Measurements from ENCODE around the gene BDH1. TPM values are rescaled to one million over a fixed set of nuclear protein-coding genes. Genes with fewer than 3 reads are reported as not detected.
A peak's percentile ranks its signal among the peaks of the same experiment; 100 is the strongest.

BDH1 gene
- total RNA-seq, 1 donor from 2014 or later = 16.8 TPM

DNA sequence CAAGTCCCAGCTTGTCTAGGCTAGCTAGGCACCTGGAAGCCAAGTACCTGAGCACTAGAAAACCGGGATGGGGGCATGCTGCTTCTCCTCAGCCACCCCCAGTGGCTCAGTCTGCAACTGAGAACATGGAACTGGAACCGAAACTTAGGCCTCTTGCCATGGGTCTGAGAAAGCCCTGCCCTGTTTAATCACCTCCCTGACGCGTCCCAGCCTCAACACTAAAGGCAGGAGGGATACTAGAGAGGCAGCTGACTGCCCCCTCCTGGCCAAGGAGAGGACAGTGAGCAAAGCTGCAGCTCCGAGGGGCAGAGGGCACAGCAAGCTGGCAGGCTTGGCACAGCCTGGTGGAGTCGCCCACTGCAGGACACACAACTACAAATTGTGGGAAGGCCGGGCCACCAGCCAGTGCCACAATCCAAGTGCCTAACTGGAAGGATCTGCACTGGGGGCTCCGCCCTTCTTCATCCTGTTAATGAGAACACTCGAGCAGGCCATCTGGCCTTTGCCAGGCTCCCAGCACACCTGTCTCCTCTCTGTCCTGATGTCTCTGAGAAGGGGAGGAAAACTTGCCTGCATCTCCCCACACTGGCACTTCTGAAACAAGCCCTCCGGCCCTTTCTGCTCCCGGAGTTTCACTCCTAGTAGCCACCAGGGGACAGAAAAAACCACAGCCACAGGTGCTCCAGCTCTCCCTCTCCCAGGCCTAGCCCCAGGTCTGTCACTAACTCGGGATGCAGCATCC lies 53.7 kb downstream of the BDH1 start:
- H3K4me3 ChIP-seq (ENCODE audit: low read depth, low read length) = no peak overlapping the region
- H3K36me3 ChIP-seq (ENCODE audit: control insufficient read depth, insufficient read depth, low read length) = no peaks in the 10 kb centered on the region
- FAIRE-seq (no peak), DNase-seq (ENCODE audit: low read depth) (peak; percentile 88)
- no peaks in the 10 kb centered on the region for H3K27me3 ChIP-seq (ENCODE audit: control insufficient read depth, insufficient read depth, low read length)
- TF ChIP-seq CTCF (IDR thresholded peaks at IDR 0.05; ENCODE audit: insufficient read depth, low read length, severe bottlenecking) = peak; percentile 86

DNA sequence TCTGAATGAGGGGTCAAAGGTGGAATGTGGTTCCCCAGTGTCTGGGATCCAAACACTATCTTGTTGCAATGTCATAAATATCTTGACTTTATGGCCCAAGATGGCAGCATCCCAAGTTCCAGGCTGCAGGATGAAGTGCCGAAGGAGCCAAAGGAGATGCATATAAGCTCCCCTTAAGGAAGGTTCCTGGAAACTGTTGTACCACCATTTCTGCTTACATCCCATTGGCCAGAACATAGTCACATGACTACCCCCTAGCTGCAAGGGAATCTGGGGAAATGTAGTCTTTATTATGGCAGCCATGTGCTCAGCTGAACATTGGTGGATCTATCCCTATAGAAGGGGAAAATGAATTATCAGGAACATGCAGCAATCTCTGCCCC lies 54.3 kb downstream of the BDH1 start:
- DNase-seq (ENCODE audit: low read depth) = no peak
- Histone ChIP-seq H3K4me3 (ENCODE audit: low read depth, low read length) (no peak overlapping the region), H3K27me3 (ENCODE audit: control insufficient read depth, insufficient read depth, low read length) (no peaks in the 10 kb centered on the region), H3K36me3 (ENCODE audit: control insufficient read depth, insufficient read depth, low read length) (no peaks in the 10 kb centered on the region)
- TF ChIP-seq CTCF (IDR thresholded peaks at IDR 0.05; ENCODE audit: insufficient read depth, low read length, severe bottlenecking) = no peak
- FAIRE-seq = no peak

DNA sequence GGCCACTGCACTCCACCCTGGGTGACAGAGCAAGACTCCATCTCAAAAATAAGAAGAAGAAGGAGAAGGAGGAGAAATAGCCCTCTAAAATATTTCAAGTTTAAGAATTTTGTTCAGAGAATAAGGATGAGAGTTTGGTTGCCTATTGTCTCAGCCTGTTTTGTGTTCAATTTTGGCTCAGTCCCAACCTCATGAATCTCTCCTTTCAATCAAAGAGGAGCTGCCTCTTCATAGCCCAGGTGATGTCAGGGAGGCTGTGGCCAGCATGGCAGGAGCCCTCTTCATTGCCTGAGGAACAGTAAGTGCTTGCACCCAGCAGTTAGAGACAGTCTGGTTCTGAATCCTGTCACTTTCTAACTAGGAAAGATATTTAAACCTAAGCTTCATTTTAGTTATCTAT lies 55.0 kb downstream of the BDH1 start:
- H3K27me3 ChIP-seq (ENCODE audit: control insufficient read depth, insufficient read depth, low read length) = no peaks in the 10 kb centered on the region
- DNase-seq (ENCODE audit: low read depth) (no peak), FAIRE-seq (no peak)
- no peak for TF ChIP-seq CTCF (IDR thresholded peaks at IDR 0.05; ENCODE audit: insufficient read depth, low read length, severe bottlenecking)
- H3K36me3 ChIP-seq (ENCODE audit: control insufficient read depth, insufficient read depth, low read length) = no peaks in the 10 kb centered on the region
- no peak overlapping the region for H3K4me3 ChIP-seq (ENCODE audit: low read depth, low read length)

GRCh38 chr3:197499427-197499826 lies 56.3 kb downstream of the BDH1 start:
- H3K36me3 ChIP-seq (ENCODE audit: control insufficient read depth, insufficient read depth, low read length) = no peaks in the 10 kb centered on the region
- FAIRE-seq (peak; percentile 50), DNase-seq (ENCODE audit: low read depth) (peak; percentile 97)
- H3K4me3 ChIP-seq (ENCODE audit: low read depth, low read length) = no peak overlapping the region
- no peak for TF ChIP-seq CTCF (IDR thresholded peaks at IDR 0.05; ENCODE audit: insufficient read depth, low read length, severe bottlenecking)
- H3K27me3 ChIP-seq (ENCODE audit: control insufficient read depth, insufficient read depth, low read length) = no peaks in the 10 kb centered on the region

GRCh38 chr3:197498499-197499241 lies 57.1 kb downstream of the BDH1 start:
- no peak overlapping the region for H3K4me3 ChIP-seq (ENCODE audit: low read depth, low read length)
- no peaks in the 10 kb centered on the region for H3K27me3 ChIP-seq (ENCODE audit: control insufficient read depth, insufficient read depth, low read length)
- DNase-seq (ENCODE audit: low read depth) = no peak
- H3K36me3 ChIP-seq (ENCODE audit: control insufficient read depth, insufficient read depth, low read length) = no peaks in the 10 kb centered on the region
- TF ChIP-seq CTCF (IDR thresholded peaks at IDR 0.05; ENCODE audit: insufficient read depth, low read length, severe bottlenecking) = no peak
- FAIRE-seq = no peak
